Stimulated activated CD8-positive, alpha-beta memory T cell treated with anti-CD3 and anti-CD28 coated beads, Interleukin-7, amount 100 ng/mL, for 4 hours (primary cell): ENCODE results near the gene PANK4.
"Not testable (repeated sequence)": the region's sequence is repeated elsewhere in the genome, so short reads cannot be mapped to it uniquely, and the experiment has no call there.

Experiments
- DNase-seq, 2 donors: peaks; one replicate each; pipeline ENCODE4 v3.0.0-alpha.2; 2020; ENCODE audit warnings: low read depth in 2 of 2

Gene PANK4

GRCh38 chr1:2525920-2526823 is at the start of gene PANK4:
TSS of gene PANK4 (minus strand) at chr1:2526596. CDS start at chr1:2526587, 9 bp downstream.
- peak; percentile 77 to 89 for DNase-seq

GRCh38 chr1:2574350-2574749 is 48.0 kb upstream of the PANK4 start:
- DNase-seq = no peak

- no peak for DNase-seq
These were observed 47.0 kb upstream of the PANK4 start for GRCh38 chr1:2573250-2573920.

GRCh38 chr1:2571348-2571747 is 45.0 kb upstream of the PANK4 start:
- no peak for DNase-seq

- DNase-seq = no peak
These were observed 43.9 kb upstream of the PANK4 start for GRCh38 chr1:2570332-2570731.

- not testable (repeated sequence) for DNase-seq
These were observed 43.3 kb upstream of the PANK4 start for GRCh38 chr1:2569703-2570102.

- DNase-seq = no peak
These were observed 42.7 kb upstream of the PANK4 start for GRCh38 chr1:2569060-2569459.

GRCh38 chr1:2568187-2568816 is 41.9 kb upstream of the PANK4 start:
- not testable (repeated sequence) for DNase-seq

GRCh38 chr1:2567083-2567679 is 40.8 kb upstream of the PANK4 start:
- DNase-seq = no peak

GRCh38 chr1:2566101-2567045 is 40.0 kb upstream of the PANK4 start:
- no peak for DNase-seq

- DNase-seq = no peak
These were observed 38.5 kb upstream of the PANK4 start for GRCh38 chr1:2564815-2565374.

- DNase-seq = no peak
These were observed 37.8 kb upstream of the PANK4 start for GRCh38 chr1:2564006-2564814.

GRCh38 chr1:2563205-2563604 is 36.8 kb upstream of the PANK4 start:
- no peak for DNase-seq

- no peak for DNase-seq
These were observed 35.8 kb upstream of the PANK4 start for GRCh38 chr1:2561898-2562895.

- no peak for DNase-seq
These were observed 35.0 kb upstream of the PANK4 start for GRCh38 chr1:2561446-2561845.

GRCh38 chr1:2560299-2561073 is 34.1 kb upstream of the PANK4 start:
- no peak for DNase-seq

- no peak for DNase-seq
These were observed 33.3 kb upstream of the PANK4 start for GRCh38 chr1:2559509-2560298.
